HepG2 (cell line): ENCODE results near the gene HMGN4. TPM values are rescaled to one million over a fixed set of nuclear protein-coding genes. Genes with fewer than 3 reads are reported as not detected.

Source experiments
- AGO1 ChIP-seq: fragments of 200-400 bp; formaldehyde crosslinking; IDR thresholded peaks from 2 replicates; pipeline ENCODE4 v1.6.1; 2017; ENCODE audit warnings: mild to moderate bottlenecking, low read depth, low read length, moderate library complexity; ENCODE audit not compliant: poor library complexity, severe bottlenecking
- CHD2 ChIP-seq: IDR thresholded peaks from 2 replicates; pipeline ENCODE4 v1.6.1; 2011; ENCODE audit warnings: low read depth, low read length, improper control_type of control experiment
- GABPB1 ChIP-seq: IDR thresholded peaks from 2 replicates; pipeline ENCODE4 v1.6.1; 2016; ENCODE audit warnings: mild to moderate bottlenecking, missing genetic modification reagents, moderate library complexity, missing compliant biosample characterization
- HNRNPLL ChIP-seq: fragments of 200-400 bp; formaldehyde crosslinking; IDR thresholded peaks from 2 replicates; pipeline ENCODE4 v1.6.1; 2017; ENCODE audit warnings: mild to moderate bottlenecking, low read depth, low read length; ENCODE audit not compliant: poor library complexity, severe bottlenecking
- IRX3 ChIP-seq: sonication (generic); formaldehyde crosslinking; IDR thresholded peaks from 2 replicates; pipeline ENCODE4 v1.8.1; 2023; ENCODE audit warnings: mild to moderate bottlenecking, low read depth, missing genetic modification reagents, borderline replicate concordance
- KLF12 ChIP-seq: sonication (generic); formaldehyde crosslinking; IDR thresholded peaks from 2 replicates; pipeline ENCODE4 v1.4.0; 2020; ENCODE audit warnings: missing genetic modification reagents, borderline replicate concordance
- KLF16 ChIP-seq, 2 experiments: sonication (generic) in 1 of 2; formaldehyde crosslinking in 1 of 2; IDR thresholded peaks; 2 replicates each; pipeline versions ENCODE4 v1.6.1 to v1.8.0; 2016 to 2023; ENCODE audit warnings: missing genetic modification reagents in 2 of 2, missing compliant biosample characterization in 1 of 2
- MAFF ChIP-seq: IDR thresholded peaks from 2 replicates; pipeline ENCODE4 v1.6.1; 2011; ENCODE audit warnings: low read depth, low read length, improper control_type of control experiment
- MXD4 ChIP-seq: IDR thresholded peaks from 2 replicates; pipeline ENCODE4 v1.6.1; 2016; ENCODE audit warnings: mild to moderate bottlenecking, missing biosample characterization, missing genetic modification reagents
- REL ChIP-seq: sonication (generic); formaldehyde crosslinking; conservative IDR thresholded peaks from 2 replicates; pipeline ENCODE4 v1.8.0; 2022; ENCODE audit warnings: mild to moderate bottlenecking, missing genetic modification reagents, moderate library complexity
- SIX1 ChIP-seq: sonication (generic); formaldehyde crosslinking; IDR thresholded peaks from 2 replicates; pipeline ENCODE4 v1.4.0; 2020; ENCODE audit warnings: missing genetic modification reagents, borderline replicate concordance
- TMF1 ChIP-seq: sonication (generic); formaldehyde crosslinking; IDR thresholded peaks from 2 replicates; pipeline ENCODE4 v1.8.1; 2022; ENCODE audit warnings: low read depth, missing genetic modification reagents
- ZC3H13 ChIP-seq: sonication (generic); formaldehyde crosslinking; IDR thresholded peaks from 2 replicates; pipeline ENCODE4 v1.8.1; 2023; ENCODE audit warnings: mild to moderate bottlenecking, missing genetic modification reagents, moderate library complexity
- ZNF143 ChIP-seq: sonication (generic); formaldehyde crosslinking; IDR thresholded peaks from 2 replicates; pipeline ENCODE4 v1.4.0; 2020; ENCODE audit warnings: missing genetic modification reagents
- ZNF160 ChIP-seq: sonication (generic); formaldehyde crosslinking; IDR thresholded peaks from 2 replicates; pipeline ENCODE4 v1.8.0; 2022; ENCODE audit warnings: mild to moderate bottlenecking, inconsistent platforms, missing genetic modification reagents
- ZNF562 ChIP-seq: sonication (generic); formaldehyde crosslinking; IDR thresholded peaks from 2 replicates; pipeline ENCODE4 v1.8.0; 2022; ENCODE audit warnings: missing genetic modification reagents, borderline replicate concordance
- ZNF619 ChIP-seq: sonication (generic); formaldehyde crosslinking; IDR thresholded peaks from 2 replicates; pipeline ENCODE4 v1.4.0; 2020; ENCODE audit warnings: mild to moderate bottlenecking, missing genetic modification reagents
- ZSCAN22 ChIP-seq: sonication (generic); formaldehyde crosslinking; IDR thresholded peaks from 2 replicates; pipeline ENCODE4 v1.4.0; 2020; ENCODE audit warnings: mild to moderate bottlenecking, missing genetic modification reagents
- ZSCAN29 ChIP-seq: sonication (generic); formaldehyde crosslinking; conservative IDR thresholded peaks from 2 replicates; pipeline ENCODE4 v1.4.0; 2020; ENCODE audit warnings: mild to moderate bottlenecking, missing genetic modification reagents
- polyA plus RNA-seq, 8 experiments: library from polyadenylated mRNA; depleted of rRNA in 3 of 8; stranded (reverse) in 7 of 8; unstranded in 1 of 8; fragments of >200 nt; fragmentation: Illumina TruSeq in 4 of 8; extraction: Trizol in 4 of 8; gene quantifications; 2 replicates each; pipeline versions ENCODE4 v1.2.1 to v1.2.3, GENCODE V29; 2011 to 2016; ENCODE audit warnings: low read depth in 4 of 8, missing spikeins in 1 of 8, mixed read lengths in 1 of 8; ENCODE audit not compliant: insufficient read depth in 1 of 8
- total RNA-seq, 5 experiments: library from RNA; depleted of rRNA; stranded (reverse); fragments of >200 nt; fragmentation: Illumina TruSeq; extraction: Trizol; gene quantifications; 2 replicates each; pipeline ENCODE4 v1.2.3, GENCODE V29; 2016; ENCODE audit warnings: low read depth in 1 of 5
- TF ChIP-seq, protein P1 (sequence below): IDR thresholded peaks from 2 replicates; pipeline ENCODE4 v1.6.1; 2016
- TF ChIP-seq, protein P2 (sequence below): sonication (generic); formaldehyde crosslinking; IDR thresholded peaks from 2 replicates; pipeline ENCODE4 v1.8.0; 2023; ENCODE audit warnings: mild to moderate bottlenecking, missing genetic modification reagents
- TF ChIP-seq, protein P3 (sequence below): IDR thresholded peaks from 2 replicates; pipeline ENCODE4 v1.6.1; 2016; ENCODE audit warnings: missing genetic modification reagents, missing compliant biosample characterization
- TF ChIP-seq, protein P4 (sequence below): sonication (generic); formaldehyde crosslinking; IDR thresholded peaks from 2 replicates; pipeline ENCODE4 v1.8.1; 2023; ENCODE audit warnings: mild to moderate bottlenecking, missing genetic modification reagents
- TF ChIP-seq, protein P5 (sequence below): IDR thresholded peaks from 2 replicates; pipeline ENCODE4 v1.6.1; 2016; ENCODE audit warnings: missing compliant biosample characterization, missing genetic modification reagents, borderline replicate concordance
- TF ChIP-seq, protein P6 (sequence below): sonication (generic); formaldehyde crosslinking; IDR thresholded peaks from 2 replicates; pipeline ENCODE4 v1.5.0; 2020; ENCODE audit warnings: missing genetic modification reagents, mild to moderate bottlenecking, borderline replicate concordance

The HMGN4 gene
- total and polyA plus RNA-seq, 2 of the 13 experiments (the other 11 are each of a cell fraction or from before 2014, with no cell fraction given), result 39.9 to 52.1 TPM

DNA sequence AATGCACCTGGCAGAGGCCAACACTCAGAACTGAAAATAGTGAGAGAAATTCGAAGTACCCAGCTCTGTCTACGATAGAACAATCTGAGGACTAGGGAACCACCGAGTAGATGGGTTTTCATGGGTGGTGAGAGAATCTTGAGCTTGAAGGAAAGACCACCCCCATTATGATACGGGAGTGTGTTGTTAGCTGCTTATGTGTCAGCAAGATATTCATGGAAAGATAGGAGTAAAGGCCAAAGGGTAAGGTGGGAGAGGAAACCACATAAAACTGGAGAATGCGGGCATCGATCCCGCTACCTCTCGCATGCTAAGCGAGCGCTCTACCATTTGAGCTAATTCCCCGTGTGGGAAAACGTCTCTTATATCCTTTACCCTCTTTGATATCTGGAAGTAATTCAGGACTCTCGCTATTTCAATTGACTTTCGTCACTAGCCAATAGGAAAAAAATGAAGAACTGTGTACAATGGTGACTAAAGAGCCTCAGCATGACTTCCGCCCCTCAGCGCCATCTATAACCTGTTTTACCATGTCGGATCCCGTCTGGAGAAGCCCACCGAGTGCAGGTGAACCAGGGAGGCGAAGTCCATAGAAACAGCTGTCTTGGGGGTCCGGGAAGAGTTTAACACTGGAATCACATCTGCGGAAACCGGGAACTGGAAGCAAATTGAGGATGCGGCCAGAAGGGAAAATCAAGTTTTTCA lies 33.6 kb downstream of the HMGN4 start (continued):
- TF ChIP-seq ZC3H13 (no peak), ZNF562 (no peak), ZNF160 (no peak), SIX1 (CRISPR knock-in tag) (peak; percentile 73), CHD2 (no peak), TMF1 (CRISPR knock-in tag) (no peak), ZNF143 (CRISPR knock-in tag) (no peak), ZSCAN22 (no peak), MXD4 (peak; percentile 59; the same call in 1 of the 2 replicates), IRX3 (no peak; the same call in 1 of the 2 replicates), REL (CRISPR knock-in tag) (no peak), ZNF619 (0 out of 2 replicates have a peak, but pooled peaks have one; percentile 47), AGO1 (no peak), HNRNPLL (no peak), MAFF (peak; percentile 12; the same call in 1 of the 2 replicates), ZSCAN29 (CRISPR knock-in tag) (peak; percentile 54; the same call in 1 of the 2 replicates), KLF12 (CRISPR knock-in tag) (no peak), GABPB1 (peak; percentile 45; the same call in 1 of the 2 replicates), KLF16 (CRISPR knock-in tag; IDR thresholded peaks at IDR 0.05) (peak in 1 of 2 experiments; percentile 98; a peak in 2 of 4 replicates)
- TF ChIP-seq, protein P1, sequence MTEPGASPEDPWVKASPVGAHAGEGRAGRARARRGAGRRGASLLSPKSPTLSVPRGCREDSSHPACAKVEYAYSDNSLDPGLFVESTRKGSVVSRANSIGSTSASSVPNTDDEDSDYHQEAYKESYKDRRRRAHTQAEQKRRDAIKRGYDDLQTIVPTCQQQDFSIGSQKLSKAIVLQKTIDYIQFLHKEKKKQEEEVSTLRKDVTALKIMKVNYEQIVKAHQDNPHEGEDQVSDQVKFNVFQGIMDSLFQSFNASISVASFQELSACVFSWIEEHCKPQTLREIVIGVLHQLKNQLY, result peak; percentile 68
- TF ChIP-seq, protein P2, sequence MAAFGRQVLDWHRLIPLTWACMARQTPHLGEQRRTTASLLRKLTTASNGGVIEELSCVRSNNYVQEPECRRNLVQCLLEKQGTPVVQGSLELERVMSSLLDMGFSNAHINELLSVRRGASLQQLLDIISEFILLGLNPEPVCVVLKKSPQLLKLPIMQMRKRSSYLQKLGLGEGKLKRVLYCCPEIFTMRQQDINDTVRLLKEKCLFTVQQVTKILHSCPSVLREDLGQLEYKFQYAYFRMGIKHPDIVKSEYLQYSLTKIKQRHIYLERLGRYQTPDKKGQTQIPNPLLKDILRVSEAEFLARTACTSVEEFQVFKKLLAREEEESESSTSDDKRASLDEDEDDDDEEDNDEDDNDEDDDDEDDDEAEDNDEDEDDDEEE (CRISPR knock-in tag), result no peak; the same call in 1 of the 2 replicates
- TF ChIP-seq, protein P3, sequence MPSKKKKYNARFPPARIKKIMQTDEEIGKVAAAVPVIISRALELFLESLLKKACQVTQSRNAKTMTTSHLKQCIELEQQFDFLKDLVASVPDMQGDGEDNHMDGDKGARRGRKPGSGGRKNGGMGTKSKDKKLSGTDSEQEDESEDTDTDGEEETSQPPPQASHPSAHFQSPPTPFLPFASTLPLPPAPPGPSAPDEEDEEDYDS (CRISPR knock-in tag), result peak; percentile 96
- TF ChIP-seq, protein P4, sequence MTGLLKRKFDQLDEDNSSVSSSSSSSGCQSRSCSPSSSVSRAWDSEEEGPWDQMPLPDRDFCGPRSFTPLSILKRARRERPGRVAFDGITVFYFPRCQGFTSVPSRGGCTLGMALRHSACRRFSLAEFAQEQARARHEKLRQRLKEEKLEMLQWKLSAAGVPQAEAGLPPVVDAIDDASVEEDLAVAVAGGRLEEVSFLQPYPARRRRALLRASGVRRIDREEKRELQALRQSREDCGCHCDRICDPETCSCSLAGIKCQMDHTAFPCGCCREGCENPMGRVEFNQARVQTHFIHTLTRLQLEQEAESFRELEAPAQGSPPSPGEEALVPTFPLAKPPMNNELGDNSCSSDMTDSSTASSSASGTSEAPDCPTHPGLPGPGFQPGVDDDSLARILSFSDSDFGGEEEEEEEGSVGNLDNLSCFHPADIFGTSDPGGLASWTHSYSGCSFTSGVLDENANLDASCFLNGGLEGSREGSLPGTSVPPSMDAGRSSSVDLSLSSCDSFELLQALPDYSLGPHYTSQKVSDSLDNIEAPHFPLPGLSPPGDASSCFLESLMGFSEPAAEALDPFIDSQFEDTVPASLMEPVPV (CRISPR knock-in tag), result no peak
- TF ChIP-seq, protein P5, sequence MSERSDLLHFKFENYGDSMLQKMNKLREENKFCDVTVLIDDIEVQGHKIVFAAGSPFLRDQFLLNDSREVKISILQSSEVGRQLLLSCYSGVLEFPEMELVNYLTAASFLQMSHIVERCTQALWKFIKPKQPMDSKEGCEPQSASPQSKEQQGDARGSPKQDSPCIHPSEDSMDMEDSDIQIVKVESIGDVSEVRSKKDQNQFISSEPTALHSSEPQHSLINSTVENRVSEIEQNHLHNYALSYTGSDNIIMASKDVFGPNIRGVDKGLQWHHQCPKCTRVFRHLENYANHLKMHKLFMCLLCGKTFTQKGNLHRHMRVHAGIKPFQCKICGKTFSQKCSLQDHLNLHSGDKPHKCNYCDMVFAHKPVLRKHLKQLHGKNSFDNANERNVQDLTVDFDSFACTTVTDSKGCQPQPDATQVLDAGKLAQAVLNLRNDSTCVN, result peak; percentile 85; the same call in 1 of the 2 replicates
- TF ChIP-seq, protein P6, sequence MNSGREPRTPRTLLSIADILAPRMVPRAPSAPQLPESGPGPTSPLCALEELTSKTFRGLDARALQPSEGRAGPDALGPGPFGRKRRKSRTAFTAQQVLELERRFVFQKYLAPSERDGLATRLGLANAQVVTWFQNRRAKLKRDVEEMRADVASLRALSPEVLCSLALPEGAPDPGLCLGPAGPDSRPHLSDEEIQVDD (CRISPR knock-in tag), result no peak
